HG03565 (cell line): ENCODE measurements around the gene RAMAC.
"Not testable (repeated sequence)": the region's sequence is repeated elsewhere in the genome, so short reads cannot be mapped to it uniquely, and the experiment has no call there.

Experiments
- ATAC-seq: cut with Tn5 transposase; IDR thresholded peaks from one replicate; pipeline ENCODE4 v1.9.1; 2021; ENCODE audit warnings: mild to moderate bottlenecking, moderate library complexity; ENCODE audit not compliant: unreplicated experiment

Gene RAMAC

GRCh38 chr15:83012076-83012426 is 26.0 kb downstream of the RAMAC start:
- no peak for ATAC-seq

GRCh38 chr15:83012636-83013035 is 26.6 kb downstream of the RAMAC start:
- no peak for ATAC-seq

GRCh38 chr15:83014205-83014653 is 28.2 kb downstream of the RAMAC start:
- ATAC-seq: no peak

GRCh38 chr15:83015361-83015760 is 29.4 kb downstream of the RAMAC start:
- no peak for ATAC-seq

- ATAC-seq: no peak
Measured at GRCh38 chr15:83016906-83017305, 30.9 kb downstream of the RAMAC start.

- no peak for ATAC-seq
Measured at GRCh38 chr15:83018436-83018835, 32.4 kb downstream of the RAMAC start.

GRCh38 chr15:83030021-83030420 is 44.0 kb downstream of the RAMAC start:
- ATAC-seq: no peak

GRCh38 chr15:83031234-83031633 is 45.2 kb downstream of the RAMAC start:
- ATAC-seq: not testable (repeated sequence)

- ATAC-seq: no peak
Measured at GRCh38 chr15:83036253-83036652, 50.2 kb downstream of the RAMAC start.

GRCh38 chr15:83039206-83039605 is 53.2 kb downstream of the RAMAC start:
- ATAC-seq: no peak
